NB4 (cell line): ENCODE measurements around the gene DNAAF5.

Experiments used
- MYC ChIP-seq: IDR thresholded peaks from 2 replicates; pipeline ENCODE4 v1.6.1; 2011; ENCODE audit warnings: low read depth, low read length
- POLR2A ChIP-seq: IDR thresholded peaks from 2 replicates; pipeline ENCODE4 v1.6.1; 2011; ENCODE audit warnings: mild to moderate bottlenecking; ENCODE audit not compliant: insufficient read length; ENCODE audit errors: extremely low read depth
- TF ChIP-seq, protein P1 (sequence below): IDR thresholded peaks from one replicate; pipeline ENCODE4 v1.5.1; 2012; ENCODE audit warnings: low read depth, low read length

DNA sequence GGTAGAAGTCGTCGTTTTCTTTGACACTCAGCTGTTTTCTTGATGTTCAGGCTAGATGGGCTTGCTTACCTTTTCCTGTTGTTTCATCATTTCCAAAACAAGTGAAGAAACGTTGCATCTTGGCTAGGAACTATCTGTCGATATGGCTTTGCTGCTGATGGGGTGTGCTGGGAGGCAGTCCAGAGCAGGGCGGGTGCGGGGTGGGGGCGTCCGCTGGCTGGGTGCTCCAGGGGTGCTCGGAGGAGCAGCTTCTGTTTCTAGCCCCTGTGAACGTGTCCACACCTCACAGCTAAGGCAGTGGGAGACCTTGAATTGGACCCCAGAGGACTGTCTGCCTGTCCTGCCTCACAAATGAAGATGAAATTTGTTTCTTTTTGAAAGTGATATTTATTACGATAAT is 98.2 kb downstream of the DNAAF5 start:
- TF ChIP-seq, protein P1, sequence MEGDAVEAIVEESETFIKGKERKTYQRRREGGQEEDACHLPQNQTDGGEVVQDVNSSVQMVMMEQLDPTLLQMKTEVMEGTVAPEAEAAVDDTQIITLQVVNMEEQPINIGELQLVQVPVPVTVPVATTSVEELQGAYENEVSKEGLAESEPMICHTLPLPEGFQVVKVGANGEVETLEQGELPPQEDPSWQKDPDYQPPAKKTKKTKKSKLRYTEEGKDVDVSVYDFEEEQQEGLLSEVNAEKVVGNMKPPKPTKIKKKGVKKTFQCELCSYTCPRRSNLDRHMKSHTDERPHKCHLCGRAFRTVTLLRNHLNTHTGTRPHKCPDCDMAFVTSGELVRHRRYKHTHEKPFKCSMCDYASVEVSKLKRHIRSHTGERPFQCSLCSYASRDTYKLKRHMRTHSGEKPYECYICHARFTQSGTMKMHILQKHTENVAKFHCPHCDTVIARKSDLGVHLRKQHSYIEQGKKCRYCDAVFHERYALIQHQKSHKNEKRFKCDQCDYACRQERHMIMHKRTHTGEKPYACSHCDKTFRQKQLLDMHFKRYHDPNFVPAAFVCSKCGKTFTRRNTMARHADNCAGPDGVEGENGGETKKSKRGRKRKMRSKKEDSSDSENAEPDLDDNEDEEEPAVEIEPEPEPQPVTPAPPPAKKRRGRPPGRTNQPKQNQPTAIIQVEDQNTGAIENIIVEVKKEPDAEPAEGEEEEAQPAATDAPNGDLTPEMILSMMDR, result no peak
- TF ChIP-seq POLR2A (no peak), MYC (no peak)
